MM.1S (cell line): ENCODE results near the gene NFYC.

Source experiments
- DNase-seq: peaks from one replicate; pipeline ENCODE4 v3.0.0-alpha.2; 2015
- H2AFZ ChIP-seq: fragments of 300-600 bp; sonication (generic); 2 replicates; pipeline ENCODE4 v1.6.0; 2016; ENCODE audit warnings: antibody characterized with exemption, low read length
- H3F3A ChIP-seq: fragments of 300-600 bp; sonication (generic); 2 replicates; pipeline ENCODE4 v1.6.1; 2016; ENCODE audit warnings: mild to moderate bottlenecking, antibody characterized with exemption, low read length, moderate library complexity, mixed read lengths; ENCODE audit not compliant: insufficient read depth
- H3K27ac ChIP-seq: fragments of 300-600 bp; sonication (generic); 2 replicates; pipeline ENCODE4 v1.5.1; 2016; ENCODE audit warnings: mild to moderate bottlenecking, low read length
- H3K27me3 ChIP-seq: fragments of 300-600 bp; sonication (generic); replicated peaks from 2 replicates; pipeline ENCODE4 v1.6.0; 2016; ENCODE audit warnings: low read length; ENCODE audit not compliant: insufficient read depth
- H3K36me3 ChIP-seq: fragments of 300-600 bp; sonication (generic); replicated peaks from 2 replicates; pipeline ENCODE4 v1.6.1; 2016; ENCODE audit warnings: mild to moderate bottlenecking, low read length, mixed read lengths; ENCODE audit not compliant: insufficient read depth
- H3K4me1 ChIP-seq: fragments of 300-600 bp; sonication (generic); 2 replicates; pipeline ENCODE4 v1.6.1; 2016; ENCODE audit warnings: low read length, mixed read lengths
- H3K4me2 ChIP-seq: fragments of 300-600 bp; sonication (generic); 2 replicates; pipeline ENCODE4 v1.6.0; 2016; ENCODE audit warnings: low read depth, low read length
- H3K4me3 ChIP-seq: fragments of 300-600 bp; sonication (generic); 2 replicates; pipeline ENCODE4 v1.5.1; 2016; ENCODE audit warnings: low read length, mixed read lengths
- H3K79me2 ChIP-seq: fragments of 300-600 bp; sonication (generic); 2 replicates; pipeline ENCODE4 v1.6.1; 2016; ENCODE audit warnings: mixed run types, low read length, mixed read lengths
- H3K9ac ChIP-seq: fragments of 300-600 bp; sonication (generic); 2 replicates; pipeline ENCODE4 v1.6.1; 2016; ENCODE audit warnings: low read length, mixed read lengths
- H3K9me2 ChIP-seq: fragments of 300-600 bp; sonication (generic); replicated peaks from 2 replicates; pipeline ENCODE4 v1.6.1; 2016; ENCODE audit warnings: mild to moderate bottlenecking, low read length, mixed read lengths; ENCODE audit not compliant: insufficient read depth
- H3K9me3 ChIP-seq: fragments of 300-600 bp; sonication (generic); replicated peaks from 2 replicates; pipeline ENCODE4 v1.6.1; 2016; ENCODE audit warnings: mild to moderate bottlenecking, low read length, mixed read lengths; ENCODE audit not compliant: insufficient read depth
- H4K20me1 ChIP-seq: fragments of 300-600 bp; sonication (generic); 2 replicates; pipeline ENCODE4 v1.6.1; 2016; ENCODE audit warnings: mild to moderate bottlenecking, low read length, moderate library complexity, mixed read lengths; ENCODE audit not compliant: insufficient read depth
- CTCF ChIP-seq: fragments of 300-600 bp; sonication (generic); IDR thresholded peaks from 2 replicates; pipeline ENCODE4 v1.5.1; 2016; ENCODE audit warnings: antibody characterized with exemption, low read length, mixed read lengths
- EZH2 ChIP-seq: fragments of 300-600 bp; sonication (generic); optimal IDR thresholded peaks from 2 replicates; pipeline ENCODE3; 2017; ENCODE audit warnings: low read depth, mild to moderate bottlenecking, antibody characterized with exemption, low read length, mixed read lengths
- EZH2phosphoT487 ChIP-seq: fragments of 300-600 bp; sonication (generic); IDR thresholded peaks from 2 replicates; pipeline ENCODE4 v1.6.1; 2018; ENCODE audit warnings: antibody characterized with exemption, low read length

Gene NFYC

GRCh38 chr1:40745176-40745575 lies 53.7 kb downstream of the NFYC start:
- Histone ChIP-seq H3F3A (no peaks in the 10 kb centered on the region), H3K9ac (no peak overlapping the region), H3K27me3 (no peaks in the 10 kb centered on the region), H3K4me2 (no peak overlapping the region), H3K36me3 (0 out of 2 replicates have a peak, but pooled peaks cover 4% of the 10 kb centered on the region), H3K4me1 (no peaks in the 10 kb centered on the region), H3K4me3 (no peak overlapping the region), H3K27ac (no peak overlapping the region), H3K9me3 (no peaks in the 10 kb centered on the region), H3K79me2 (peaks cover 44% of the 10 kb centered on the region), H4K20me1 (no peaks in the 10 kb centered on the region), H3K9me2 (no peaks in the 10 kb centered on the region), H2AFZ (no peak overlapping the region)
- TF ChIP-seq CTCF (no peak), EZH2 (no peak)
- no peak for DNase-seq

GRCh38 chr1:40746344-40747090 lies 55.0 kb downstream of the NFYC start:
- Histone ChIP-seq H3K4me1 (no peaks in the 10 kb centered on the region), H3K36me3 (0 out of 2 replicates have a peak, but pooled peaks cover 4% of the 10 kb centered on the region), H3K4me3 (no peak overlapping the region), H2AFZ (no peak overlapping the region), H3K9me3 (no peaks in the 10 kb centered on the region), H4K20me1 (no peaks in the 10 kb centered on the region), H3F3A (no peaks in the 10 kb centered on the region), H3K27ac (no peak overlapping the region), H3K9me2 (no peaks in the 10 kb centered on the region), H3K79me2 (peaks cover 40% of the 10 kb centered on the region), H3K4me2 (no peak overlapping the region), H3K9ac (no peak overlapping the region), H3K27me3 (no peaks in the 10 kb centered on the region)
- TF ChIP-seq EZH2phosphoT487 (no peak), CTCF (no peak), EZH2 (no peak)
- DNase-seq = no peak

GRCh38 chr1:40748841-40749718 lies 57.6 kb downstream of the NFYC start:
- H3K36me3 ChIP-seq = no peaks in the 10 kb centered on the region

More at GRCh38 chr1:40748841-40749718, 57.6 kb downstream of the NFYC start:
- H3K79me2 ChIP-seq = peaks cover 20% of the 10 kb centered on the region
- DNase-seq = no peak
- no peaks in the 10 kb centered on the region for H3K9me3 ChIP-seq
- no peaks in the 10 kb centered on the region for H3K27me3 ChIP-seq
- H3K9ac ChIP-seq = no peak overlapping the region
- no peaks in the 10 kb centered on the region for H3K9me2 ChIP-seq
- H3K4me1 ChIP-seq = no peaks in the 10 kb centered on the region
- H3K4me3 ChIP-seq = no peak overlapping the region
- no peaks in the 10 kb centered on the region for H3F3A ChIP-seq
- no peak overlapping the region for H3K4me2 ChIP-seq
- H3K27ac ChIP-seq = no peak overlapping the region
- no peaks in the 10 kb centered on the region for H4K20me1 ChIP-seq
- no peak for TF ChIP-seq CTCF
- TF ChIP-seq EZH2phosphoT487 = no peak
- TF ChIP-seq EZH2 = no peak
- no peak overlapping the region for H2AFZ ChIP-seq
